KMS-11 (cell line): ENCODE data around the gene RPS17.

ENCODE experiments used
- H2AFZ ChIP-seq: fragments of 200-600 bp; sonication (generic); 2 replicates; pipeline ENCODE4 v1.6.1; 2016; ENCODE audit warnings: antibody characterized with exemption, mixed run types, low read depth
- H3K27ac ChIP-seq: fragments of 200-600 bp; sonication (generic); 2 replicates; pipeline ENCODE4 v1.6.1; 2016; ENCODE audit warnings: mild to moderate bottlenecking, mixed run types
- H3K27me3 ChIP-seq: fragments of 200-600 bp; sonication (generic); 2 replicates; pipeline ENCODE4 v1.6.1; 2017; ENCODE audit warnings: mild to moderate bottlenecking, low read depth, mixed run types, moderate library complexity; ENCODE audit not compliant: insufficient read depth
- H3K36me3 ChIP-seq: fragments of 200-600 bp; sonication (generic); 2 replicates; pipeline ENCODE4 v1.6.1; 2017; ENCODE audit warnings: mild to moderate bottlenecking, mixed run types; ENCODE audit not compliant: insufficient read depth
- H3K4me1 ChIP-seq: fragments of 200-600 bp; sonication (generic); 2 replicates; pipeline ENCODE4 v1.6.1; 2016; ENCODE audit warnings: mild to moderate bottlenecking, low read depth, mixed run types; ENCODE audit not compliant: poor library complexity, severe bottlenecking
- H3K4me2 ChIP-seq: fragments of 200-600 bp; sonication (generic); 2 replicates; pipeline ENCODE4 v1.7.0; 2016; ENCODE audit warnings: mild to moderate bottlenecking, mixed run types
- H3K4me3 ChIP-seq: fragments of 200-600 bp; sonication (generic); IDR thresholded peaks from 2 replicates; pipeline ENCODE4 v1.6.1; 2017; ENCODE audit warnings: low read depth, low read length, mixed read lengths; ENCODE audit not compliant: insufficient read depth
- H3K79me2 ChIP-seq: fragments of 200-600 bp; sonication (generic); 2 replicates; pipeline ENCODE4 v1.6.1; 2016; ENCODE audit warnings: low read depth, mixed run types; ENCODE audit not compliant: insufficient read depth
- H3K9ac ChIP-seq: fragments of 200-600 bp; sonication (generic); 2 replicates; pipeline ENCODE4 v1.6.1; 2016; ENCODE audit warnings: mild to moderate bottlenecking, mixed run types
- H4K20me1 ChIP-seq: fragments of 200-600 bp; sonication (generic); 2 replicates; pipeline ENCODE4 v1.6.1; 2016; ENCODE audit warnings: mild to moderate bottlenecking, mixed run types; ENCODE audit not compliant: insufficient read depth
- CTCF ChIP-seq: fragments of 200-600 bp; sonication (generic); conservative IDR thresholded peaks from 2 replicates; pipeline ENCODE4 v1.6.1; 2017; ENCODE audit warnings: low read depth, mild to moderate bottlenecking, antibody characterized with exemption, low read length, moderate library complexity, mixed read lengths

Gene RPS17

DNA sequence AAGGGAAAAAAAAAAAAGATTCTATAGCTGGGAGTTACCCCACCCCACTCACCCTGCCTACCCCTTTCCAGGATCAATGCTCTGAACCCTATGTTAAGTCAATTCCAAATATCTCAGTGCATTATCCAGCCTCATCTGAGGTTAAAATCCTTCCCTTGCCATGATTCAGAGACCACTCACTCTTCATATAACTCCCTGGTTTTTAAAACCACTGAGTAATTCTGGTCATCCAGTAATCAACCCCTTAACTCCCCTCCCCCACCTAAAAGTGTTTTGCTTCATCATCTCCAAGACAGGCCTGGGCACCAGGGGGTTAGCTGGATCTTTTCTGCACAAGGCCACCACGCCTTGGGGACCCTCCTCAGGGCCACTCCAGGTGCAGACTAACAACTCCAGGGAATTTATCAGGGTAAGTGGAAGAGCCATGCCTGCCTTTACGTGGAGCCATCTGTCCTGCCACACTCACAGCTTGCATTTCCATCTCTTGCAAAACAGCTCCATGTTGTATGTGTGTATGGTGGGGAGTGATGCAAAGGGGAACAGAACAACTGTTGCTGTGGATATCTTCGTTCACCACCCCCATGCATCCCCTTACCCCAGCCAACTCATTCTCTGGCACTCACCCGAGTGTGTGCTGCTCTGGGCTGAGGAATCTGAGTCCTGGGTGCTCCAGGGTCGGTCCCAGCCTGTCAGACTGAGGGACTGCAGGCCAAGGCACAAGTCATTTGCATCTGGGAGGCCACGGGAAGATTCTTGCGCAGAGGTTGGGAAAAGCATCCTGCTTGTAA, 30.7 kb upstream of the RPS17 start:
- Histone ChIP-seq H3K79me2 (no peaks in the 10 kb centered on the region), H4K20me1 (no peaks in the 10 kb centered on the region), H2AFZ (no peak overlapping the region), H3K36me3 (no peaks in the 10 kb centered on the region), H3K27me3 (no peaks in the 10 kb centered on the region), H3K4me1 (no peaks in the 10 kb centered on the region), H3K27ac (no peak overlapping the region), H3K4me2 (no peak overlapping the region), H3K4me3 (no peak overlapping the region), H3K9ac (no peak overlapping the region)
- TF ChIP-seq CTCF = no peak

DNA sequence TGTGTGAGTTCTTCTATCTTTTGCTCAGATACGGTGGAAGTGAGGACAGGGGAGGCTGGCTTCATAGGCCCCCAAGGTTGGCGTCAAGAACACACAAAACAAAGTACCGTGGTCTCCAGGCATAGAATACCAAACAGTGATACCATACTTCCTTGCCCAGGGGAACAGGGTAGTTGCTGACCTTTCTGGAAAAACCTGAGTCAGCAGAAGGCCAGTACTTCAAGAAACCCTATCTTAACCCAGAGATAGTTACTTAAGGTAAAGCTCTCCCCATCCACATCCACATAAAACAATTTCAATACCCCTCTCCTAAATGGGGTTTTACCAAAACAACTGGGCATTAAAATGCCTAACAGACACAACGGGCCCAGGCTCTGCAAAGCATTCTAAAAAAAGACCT, 29.6 kb upstream of the RPS17 start:
- Histone ChIP-seq H3K4me3 (no peak overlapping the region), H4K20me1 (no peaks in the 10 kb centered on the region), H3K4me2 (no peak overlapping the region), H3K9ac (no peak overlapping the region), H3K36me3 (no peaks in the 10 kb centered on the region), H3K27me3 (no peaks in the 10 kb centered on the region), H3K4me1 (no peaks in the 10 kb centered on the region), H2AFZ (no peak overlapping the region), H3K27ac (no peak overlapping the region), H3K79me2 (no peaks in the 10 kb centered on the region)
- no peak for TF ChIP-seq CTCF

GRCh38 chr15:82568986-82569385, 28.7 kb upstream of the RPS17 start:
- Histone ChIP-seq H3K9ac (no peak overlapping the region), H3K4me2 (no peak overlapping the region), H3K27me3 (no peaks in the 10 kb centered on the region), H3K79me2 (no peaks in the 10 kb centered on the region), H3K36me3 (no peaks in the 10 kb centered on the region), H3K27ac (no peak overlapping the region), H2AFZ (no peak overlapping the region), H3K4me1 (no peaks in the 10 kb centered on the region), H4K20me1 (no peaks in the 10 kb centered on the region), H3K4me3 (no peak overlapping the region)
- TF ChIP-seq CTCF = no peak

- H2AFZ ChIP-seq = no peak overlapping the region
- no peaks in the 10 kb centered on the region for H3K79me2 ChIP-seq
- no peaks in the 10 kb centered on the region for H3K27me3 ChIP-seq
- H3K4me2 ChIP-seq = no peak overlapping the region
- no peak overlapping the region for H3K27ac ChIP-seq
- TF ChIP-seq CTCF = no peak
- H3K4me3 ChIP-seq = no peak overlapping the region
- H4K20me1 ChIP-seq = no peaks in the 10 kb centered on the region
- H3K4me1 ChIP-seq = no peaks in the 10 kb centered on the region
- H3K9ac ChIP-seq = no peak overlapping the region
- H3K36me3 ChIP-seq = no peaks in the 10 kb centered on the region
Observed at GRCh38 chr15:82567661-82568060, 27.4 kb upstream of the RPS17 start.
